Brain microvascular endothelial cell (primary cell): ENCODE data around the gene ERC2.
A peak's percentile ranks its signal among the peaks of the same experiment; 100 is the strongest.

Experiments
- DNase-seq: peaks from one replicate; pipeline ENCODE4 v3.0.0-alpha.2; 2020
- H3K27ac ChIP-seq: fragments of 250-450 bp; sonication (Bioruptor Pico); 2 replicates; pipeline ENCODE4 v1.5.1; 2020; ENCODE audit warnings: mild to moderate bottlenecking, moderate library complexity
- H3K27me3 ChIP-seq: fragments of 250-450 bp; sonication (Bioruptor Pico); replicated peaks from 2 replicates; pipeline ENCODE4 v1.5.1; 2020; ENCODE audit warnings: mild to moderate bottlenecking
- H3K36me3 ChIP-seq: fragments of 250-450 bp; sonication (Bioruptor Pico); replicated peaks from 2 replicates; pipeline ENCODE4 v1.5.1; 2020; ENCODE audit warnings: mild to moderate bottlenecking
- H3K4me3 ChIP-seq: 2 replicates; pipeline ENCODE4 v1.5.1; 2011; ENCODE audit warnings: low read depth, mild to moderate bottlenecking, control low read depth, low read length, moderate library complexity
- in situ Hi-C: cut with HindIII; loops from 2 replicates; pipeline ENCODE4 v1.10.0; 2017; ENCODE audit warnings: low sequenced_read_pairs, low pct_ligation_motif_present
- TF ChIP-seq, protein P1 (sequence below): IDR thresholded peaks from 2 replicates; pipeline ENCODE4 v1.5.1; 2011; ENCODE audit warnings: low read depth, mild to moderate bottlenecking, moderate library complexity, low read length, control low read depth, inconsistent platforms; ENCODE audit errors: missing control alignments

ERC2 gene

DNA sequence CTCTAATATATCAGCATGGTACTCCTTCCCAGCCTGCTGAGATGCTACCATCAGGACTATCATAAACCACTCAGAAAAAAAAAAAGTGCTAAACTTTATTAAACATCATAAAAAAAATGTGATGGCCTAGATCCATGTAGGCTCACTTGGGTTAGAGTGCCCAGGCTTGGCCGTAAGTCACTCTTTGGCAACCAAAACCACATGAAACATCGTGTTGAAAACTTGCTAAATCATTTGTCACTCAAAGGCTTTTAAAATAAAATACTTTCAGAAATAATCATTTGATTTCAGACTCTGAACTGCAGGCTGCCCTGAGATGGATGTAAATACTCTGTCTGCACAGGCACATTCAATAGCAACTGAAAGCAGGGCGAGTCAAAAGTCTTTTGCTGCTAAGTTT, 902.7 kb downstream of the ERC2 start:
- in situ Hi-C loops = no loop called here
- TF ChIP-seq, protein P1, sequence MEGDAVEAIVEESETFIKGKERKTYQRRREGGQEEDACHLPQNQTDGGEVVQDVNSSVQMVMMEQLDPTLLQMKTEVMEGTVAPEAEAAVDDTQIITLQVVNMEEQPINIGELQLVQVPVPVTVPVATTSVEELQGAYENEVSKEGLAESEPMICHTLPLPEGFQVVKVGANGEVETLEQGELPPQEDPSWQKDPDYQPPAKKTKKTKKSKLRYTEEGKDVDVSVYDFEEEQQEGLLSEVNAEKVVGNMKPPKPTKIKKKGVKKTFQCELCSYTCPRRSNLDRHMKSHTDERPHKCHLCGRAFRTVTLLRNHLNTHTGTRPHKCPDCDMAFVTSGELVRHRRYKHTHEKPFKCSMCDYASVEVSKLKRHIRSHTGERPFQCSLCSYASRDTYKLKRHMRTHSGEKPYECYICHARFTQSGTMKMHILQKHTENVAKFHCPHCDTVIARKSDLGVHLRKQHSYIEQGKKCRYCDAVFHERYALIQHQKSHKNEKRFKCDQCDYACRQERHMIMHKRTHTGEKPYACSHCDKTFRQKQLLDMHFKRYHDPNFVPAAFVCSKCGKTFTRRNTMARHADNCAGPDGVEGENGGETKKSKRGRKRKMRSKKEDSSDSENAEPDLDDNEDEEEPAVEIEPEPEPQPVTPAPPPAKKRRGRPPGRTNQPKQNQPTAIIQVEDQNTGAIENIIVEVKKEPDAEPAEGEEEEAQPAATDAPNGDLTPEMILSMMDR = no peak
- H3K4me3 ChIP-seq = no peak overlapping the region
- no peak overlapping the region for H3K27ac ChIP-seq
- no peak for DNase-seq
- no peaks in the 10 kb centered on the region for H3K27me3 ChIP-seq
- no peaks in the 10 kb centered on the region for H3K36me3 ChIP-seq

GRCh38 chr3:55564726-55565125, 903.5 kb downstream of the ERC2 start:
- H3K36me3 ChIP-seq = no peaks in the 10 kb centered on the region
- DNase-seq = no peak
- H3K27ac ChIP-seq = no peak overlapping the region
- no peaks in the 10 kb centered on the region for H3K27me3 ChIP-seq
- TF ChIP-seq, protein P1 = no peak
- H3K4me3 ChIP-seq = no peak overlapping the region
- in situ Hi-C loops = no loop called here

- TF ChIP-seq, protein P1 = no peak
- H3K4me3 ChIP-seq = no peak overlapping the region
- H3K27ac ChIP-seq = no peak overlapping the region
- in situ Hi-C loops = no loop called here
- H3K36me3 ChIP-seq = no peaks in the 10 kb centered on the region
- H3K27me3 ChIP-seq = no peaks in the 10 kb centered on the region
- no peak for DNase-seq
Observed at GRCh38 chr3:55562700-55563099, 905.6 kb downstream of the ERC2 start.

GRCh38 chr3:55559500-55560423, 908.5 kb downstream of the ERC2 start:
- H3K36me3 ChIP-seq = no peaks in the 10 kb centered on the region
- in situ Hi-C loops = no loop called here
- TF ChIP-seq, protein P1 = no peak

DNA sequence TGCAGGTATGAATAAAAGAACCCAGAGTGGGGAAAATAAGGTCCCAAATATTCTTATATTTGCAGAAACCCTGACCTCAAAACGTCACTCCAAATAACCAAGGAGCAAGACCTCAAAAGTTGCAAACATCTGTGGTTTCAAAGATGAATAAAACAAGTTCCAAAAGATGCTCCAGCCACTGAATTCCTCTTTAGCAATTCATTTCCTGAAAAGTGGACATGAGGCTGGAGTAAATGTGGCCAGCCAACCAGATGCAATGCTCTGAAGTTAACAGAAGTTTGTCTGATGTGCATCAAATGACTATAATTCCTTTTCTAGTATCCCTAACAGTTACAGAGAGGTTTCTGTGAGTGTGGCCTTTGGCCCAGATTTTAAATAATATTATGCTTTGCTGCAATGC, 910.0 kb downstream of the ERC2 start:
- Histone ChIP-seq H3K4me3 (no peak overlapping the region), H3K27me3 (no peaks in the 10 kb centered on the region), H3K36me3 (no peaks in the 10 kb centered on the region), H3K27ac (no peak overlapping the region)
- TF ChIP-seq, protein P1 = no peak
- in situ Hi-C loops = no loop called here
- DNase-seq = peak; percentile 9

More at GRCh38 chr3:55559500-55560423, 908.5 kb downstream of the ERC2 start:
- no peak overlapping the region for H3K27ac ChIP-seq
- no peak for DNase-seq
- H3K27me3 ChIP-seq = no peaks in the 10 kb centered on the region
- H3K4me3 ChIP-seq = no peak overlapping the region
